ENCODE data around the gene KRT83. TPM values are rescaled to one million over a fixed set of nuclear protein-coding genes. Genes with fewer than 3 reads are reported as not detected.
A peak's percentile ranks its signal among the peaks of the same experiment; 100 is the strongest.

KRT83 gene
- total RNA-seq: not detected
- long read RNA-seq: 0 reads

- DNase-seq (ENCODE audit: low spot score): peak; percentile 43
- intact Hi-C loops (cut with DNase I): no loop called here
Observed at GRCh38 chr12:52320784-52321400, at the start of gene KRT83. TSS of gene KRT83 (minus strand) at chr12:52321398. CDS start at chr12:52321335, 63 bp downstream.

GRCh38 chr12:52369809-52370208, 48.6 kb upstream of the KRT83 start:
- DNase-seq (ENCODE audit: low spot score): peak; percentile 68
- intact Hi-C loops (cut with DNase I): loop anchor here (10.0 kb wide), 1 partner anchor 615 kb away; no protein-coding TSS in a partner anchor

- intact Hi-C loops (cut with DNase I): no loop called here
- peak; percentile 14 for DNase-seq (ENCODE audit: low spot score)
Observed at GRCh38 chr12:52369211-52369610, 48.0 kb upstream of the KRT83 start.

GRCh38 chr12:52368508-52368907, 47.3 kb upstream of the KRT83 start:
- intact Hi-C loops (cut with DNase I): no loop called here
- DNase-seq (ENCODE audit: low spot score): peak; percentile 46

- intact Hi-C loops (cut with DNase I): no loop called here
Observed at GRCh38 chr12:52367876-52368275, 46.7 kb upstream of the KRT83 start.

GRCh38 chr12:52366738-52367485, 45.7 kb upstream of the KRT83 start, which contains the start of gene KRT85:
TSS of gene KRT85 (minus strand) at chr12:52367481. CDS start at chr12:52367405, 76 bp downstream.
- intact Hi-C loops (cut with DNase I): no loop called here

More at GRCh38 chr12:52367876-52368275, 46.7 kb upstream of the KRT83 start:
- peak; percentile 36 for DNase-seq (ENCODE audit: low spot score)

GRCh38 chr12:52364901-52365489, 43.8 kb upstream of the KRT83 start:
- peak; percentile 50 for DNase-seq (ENCODE audit: low spot score)
- intact Hi-C loops (cut with DNase I): no loop called here

More at GRCh38 chr12:52366738-52367485, 45.7 kb upstream of the KRT83 start, which contains the start of gene KRT85:
- peak; percentile 55 for DNase-seq (ENCODE audit: low spot score)

- intact Hi-C loops (cut with DNase I): no loop called here
- DNase-seq (ENCODE audit: low spot score): peak; percentile 54
Observed at GRCh38 chr12:52364061-52364460, 42.9 kb upstream of the KRT83 start.

- intact Hi-C loops (cut with DNase I): no loop called here
Observed at GRCh38 chr12:52363111-52363679, 42.0 kb upstream of the KRT83 start.

GRCh38 chr12:52362118-52362726, 41.0 kb upstream of the KRT83 start:
- intact Hi-C loops (cut with DNase I): no loop called here
- DNase-seq (ENCODE audit: low spot score): peak; percentile 68

More at GRCh38 chr12:52363111-52363679, 42.0 kb upstream of the KRT83 start:
- peak; percentile 70 for DNase-seq (ENCODE audit: low spot score)

GRCh38 chr12:52361553-52361952, 40.4 kb upstream of the KRT83 start:
- DNase-seq (ENCODE audit: low spot score): peak; percentile 59
- intact Hi-C loops (cut with DNase I): no loop called here

GRCh38 chr12:52360663-52361271, 39.6 kb upstream of the KRT83 start:
- intact Hi-C loops (cut with DNase I): no loop called here
- DNase-seq (ENCODE audit: low spot score): peak; percentile 61

- peak; percentile 55 for DNase-seq (ENCODE audit: low spot score)
- intact Hi-C loops (cut with DNase I): no loop called here
Observed at GRCh38 chr12:52360106-52360662, 39.0 kb upstream of the KRT83 start.

GRCh38 chr12:52359621-52360061, 38.4 kb upstream of the KRT83 start:
- DNase-seq (ENCODE audit: low spot score): peak; percentile 36
- intact Hi-C loops (cut with DNase I): no loop called here

GRCh38 chr12:52358575-52359350, 37.6 kb upstream of the KRT83 start:
- peak; percentile 51 for DNase-seq (ENCODE audit: low spot score)
- intact Hi-C loops (cut with DNase I): no loop called here

- DNase-seq (ENCODE audit: low spot score): peak; percentile 66
- intact Hi-C loops (cut with DNase I): no loop called here
Observed at GRCh38 chr12:52356762-52357580, 35.8 kb upstream of the KRT83 start.
